ENCODE data around the gene PITPNM2.
"Not testable (repeated sequence)": the region's sequence is repeated elsewhere in the genome, so short reads cannot be mapped to it uniquely, and the experiment has no call there.

The PITPNM2 gene

GRCh38 chr12:123107926-123108681 lies 42.8 kb downstream of the PITPNM2 start:
- no peak overlapping the region for H3K27ac ChIP-seq

GRCh38 chr12:123106640-123107359 lies 44.1 kb downstream of the PITPNM2 start:
- no peak for TF ChIP-seq CTCF (conservative IDR thresholded peaks at IDR 0.05)
- no peak overlapping the region for H3K27ac ChIP-seq

More at GRCh38 chr12:123107926-123108681, 42.8 kb downstream of the PITPNM2 start:
- no peak for TF ChIP-seq CTCF (conservative IDR thresholded peaks at IDR 0.05)

GRCh38 chr12:123105211-123105826 lies 45.6 kb downstream of the PITPNM2 start:
- TF ChIP-seq CTCF (conservative IDR thresholded peaks at IDR 0.05) = no peak
- no peak overlapping the region for H3K27ac ChIP-seq

GRCh38 chr12:123104809-123105208 lies 46.1 kb downstream of the PITPNM2 start:
- TF ChIP-seq CTCF (conservative IDR thresholded peaks at IDR 0.05) = no peak
- no peak overlapping the region for H3K27ac ChIP-seq

- H3K27ac ChIP-seq = not testable (repeated sequence)
Observed at GRCh38 chr12:123104094-123104493, 46.8 kb downstream of the PITPNM2 start.

GRCh38 chr12:123102781-123103503 lies 47.9 kb downstream of the PITPNM2 start:
- TF ChIP-seq CTCF (conservative IDR thresholded peaks at IDR 0.05) = no peak
- H3K27ac ChIP-seq = no peak overlapping the region

- H3K27ac ChIP-seq = no peak overlapping the region
- TF ChIP-seq CTCF (conservative IDR thresholded peaks at IDR 0.05) = no peak
Observed at GRCh38 chr12:123102366-123102765, 48.5 kb downstream of the PITPNM2 start.
